ENCODE data around the gene SPINT2. TPM values are rescaled to one million over a fixed set of nuclear protein-coding genes. Genes with fewer than 3 reads are reported as not detected.

The SPINT2 gene
- total RNA-seq, 2 experiments from 2014 or later, result 36.7 to 77.2 TPM

- H3K36me3 ChIP-seq (ENCODE audit: insufficient read depth, low read length), result no peaks in the 10 kb centered on the region
- no peak for DNase-seq (ENCODE audit: low spot score)
- POLR2A ChIA-PET, result no interaction called here
- no peak overlapping the region for H2AFZ ChIP-seq (ENCODE audit: low read length)
- intact Hi-C loops (cut with micrococcal nuclease; ENCODE audit: unreplicated experiment), result no loop called here
- TF ChIP-seq CTCF (conservative IDR thresholded peaks at IDR 0.05; ENCODE audit: low read length) (no peak), EZH2phosphoT487 (IDR thresholded peaks at IDR 0.05; ENCODE audit: borderline replicate concordance, low read depth, low read length) (no peak)
- no peaks in the 10 kb centered on the region for H4K20me1 ChIP-seq (ENCODE audit: insufficient read depth, low read length)
- CTCF ChIA-PET (ENCODE audit: unreplicated experiment), result no interaction called here
- H3K4me3 ChIP-seq (ENCODE audit: low read depth, low read length, poor library complexity, severe bottlenecking), result no peak overlapping the region
- H3K9me3 ChIP-seq (ENCODE audit: low read length), result no peaks in the 10 kb centered on the region
- no peak overlapping the region for H3K27ac ChIP-seq (ENCODE audit: low read depth, low read length, poor library complexity, severe bottlenecking)
- BruUV-seq (replicated peaks), result no TSS peak
- peaks cover 15% of the 10 kb centered on the region for H3K4me1 ChIP-seq (ENCODE audit: insufficient read depth, low read length, poor library complexity, severe bottlenecking)
- H3K79me2 ChIP-seq (ENCODE audit: insufficient read depth, low read depth, low read length), result no peaks in the 10 kb centered on the region
- no peaks in the 10 kb centered on the region for H3K9me2 ChIP-seq (ENCODE audit: insufficient read depth, low read length)
- H3K4me2 ChIP-seq (ENCODE audit: low read length), result no peak overlapping the region; the same call in 1 of the 2 replicates
Measured at GRCh38 chr19:38267761-38268483, 3.5 kb downstream of the SPINT2 start.

- BruUV-seq (replicated peaks), result no TSS peak
Measured at GRCh38 chr19:38268539-38268938, 4.2 kb downstream of the SPINT2 start.

More at GRCh38 chr19:38268539-38268938, 4.2 kb downstream of the SPINT2 start:
- no peaks in the 10 kb centered on the region for H3K79me2 ChIP-seq (ENCODE audit: insufficient read depth, low read depth, low read length)
- no peaks in the 10 kb centered on the region for H4K20me1 ChIP-seq (ENCODE audit: insufficient read depth, low read length)
- H2AFZ ChIP-seq (ENCODE audit: low read length), result no peak overlapping the region
- H3K4me3 ChIP-seq (ENCODE audit: low read depth, low read length, poor library complexity, severe bottlenecking), result no peak overlapping the region
- no peak for DNase-seq (ENCODE audit: low spot score)
- no peaks in the 10 kb centered on the region for H3K36me3 ChIP-seq (ENCODE audit: insufficient read depth, low read length)
- intact Hi-C loops (cut with micrococcal nuclease; ENCODE audit: unreplicated experiment), result no loop called here
- H3K9me2 ChIP-seq (ENCODE audit: insufficient read depth, low read length), result no peaks in the 10 kb centered on the region
- CTCF ChIA-PET (ENCODE audit: unreplicated experiment), result no interaction called here
- H3K27ac ChIP-seq (ENCODE audit: low read depth, low read length, poor library complexity, severe bottlenecking), result no peak overlapping the region
- peaks cover 14% of the 10 kb centered on the region for H3K4me1 ChIP-seq (ENCODE audit: insufficient read depth, low read length, poor library complexity, severe bottlenecking)
- TF ChIP-seq EZH2phosphoT487 (IDR thresholded peaks at IDR 0.05; ENCODE audit: borderline replicate concordance, low read depth, low read length), result no peak
- TF ChIP-seq CTCF (conservative IDR thresholded peaks at IDR 0.05; ENCODE audit: low read length), result no peak
- no peak overlapping the region; the same call in 1 of the 2 replicates for H3K4me2 ChIP-seq (ENCODE audit: low read length)
- POLR2A ChIA-PET, result no interaction called here
- H3K9me3 ChIP-seq (ENCODE audit: low read length), result no peaks in the 10 kb centered on the region
